PFSK-1 (cell line): ENCODE data around the gene LRATD1. TPM values are rescaled to one million over a fixed set of nuclear protein-coding genes. Genes with fewer than 3 reads are reported as not detected.

ENCODE experiments used
- FOXP2 ChIP-seq: optimal IDR thresholded peaks from 2 replicates; pipeline ENCODE3; 2011; ENCODE audit warnings: borderline replicate concordance, control low read depth, inconsistent platforms; ENCODE audit not compliant: insufficient read depth; ENCODE audit errors: extremely low read length, extremely low read depth
- POLR2AphosphoS5 ChIP-seq: IDR thresholded peaks from 2 replicates; pipeline ENCODE4 v1.6.1; 2012; ENCODE audit warnings: low read depth, mild to moderate bottlenecking, control low read depth, low read length, moderate library complexity
- REST ChIP-seq, 2 experiments: IDR thresholded peaks; 2 replicates each; pipeline versions ENCODE4 v1.6.1 to v1.8.0; 2011 to 2012; ENCODE audit warnings: low read depth in 2 of 2, low read length in 2 of 2, control low read depth in 1 of 2, inconsistent platforms in 1 of 2, mild to moderate bottlenecking in 1 of 2, moderate library complexity in 1 of 2; ENCODE audit not compliant: insufficient read depth in 1 of 2
- SIN3A ChIP-seq: IDR thresholded peaks from 2 replicates; pipeline ENCODE4 v1.6.1; 2012; ENCODE audit warnings: mild to moderate bottlenecking, low read length, moderate library complexity, borderline replicate concordance; ENCODE audit not compliant: insufficient read depth
- TAF1 ChIP-seq: IDR thresholded peaks from 2 replicates; pipeline ENCODE4 v1.6.1; 2012; ENCODE audit warnings: low read length, control low read depth, borderline replicate concordance; ENCODE audit not compliant: insufficient read depth
- polyA plus RNA-seq: library from polyadenylated mRNA; unstranded; fragments of >200 nt; gene quantifications from one replicate; pipeline ENCODE4 v1.2.1, GENCODE V29; 2012; ENCODE audit warnings: low read depth, missing spikeins; ENCODE audit not compliant: insufficient read length

The LRATD1 gene
- not detected for polyA plus RNA-seq

GRCh38 chr2:14632133-14632936, at the start of gene LRATD1:
Gene LRATD1 (plus strand): TSS chr2:14632717. CDS start chr2:14633980, 1,263 bp downstream.
- no peak for TF ChIP-seq TAF1
- TF ChIP-seq SIN3A = no peak
- TF ChIP-seq FOXP2 = no peak
- no peak for TF ChIP-seq POLR2AphosphoS5
- TF ChIP-seq REST (IDR thresholded peaks at IDR 0.05; ENCODE audit: insufficient read depth in 1 of 2, low read depth in 2 of 2, low read length in 2 of 2) = no peak

- TF ChIP-seq TAF1 = no peak
- TF ChIP-seq POLR2AphosphoS5 = no peak
- TF ChIP-seq FOXP2 = no peak
- no peak for TF ChIP-seq REST (IDR thresholded peaks at IDR 0.05; ENCODE audit: insufficient read depth in 1 of 2, low read depth in 2 of 2, low read length in 2 of 2)
- no peak for TF ChIP-seq SIN3A
Measured at GRCh38 chr2:14583059-14583458, 49.5 kb upstream of the LRATD1 start.

GRCh38 chr2:14583802-14584201, 48.7 kb upstream of the LRATD1 start:
- no peak for TF ChIP-seq REST (IDR thresholded peaks at IDR 0.05; ENCODE audit: insufficient read depth in 1 of 2, low read depth in 2 of 2, low read length in 2 of 2)
- no peak for TF ChIP-seq POLR2AphosphoS5
- TF ChIP-seq FOXP2 = no peak

GRCh38 chr2:14587119-14587518, 45.4 kb upstream of the LRATD1 start:
- TF ChIP-seq POLR2AphosphoS5 (no peak), REST (IDR thresholded peaks at IDR 0.05; ENCODE audit: insufficient read depth in 1 of 2, low read depth in 2 of 2, low read length in 2 of 2) (no peak), TAF1 (no peak), SIN3A (no peak), FOXP2 (no peak)
